Upper lobe of left lung (tissue), 6 donors: ENCODE measurements around the gene CFAP157. TPM values are rescaled to one million over a fixed set of nuclear protein-coding genes. Genes with fewer than 3 reads are reported as not detected.
A peak's percentile ranks its signal among the peaks of the same experiment; 100 is the strongest.

Source experiments
- ATAC-seq, 2 donors: fragments of 200-7000 bp; cut with Tn5 transposase; one replicate each; pipeline ENCODE4 v1.9.1; 2022; ENCODE audit warnings: mild to moderate bottlenecking in 2 of 2, moderate library complexity in 2 of 2; ENCODE audit not compliant: low FRiP score in 2 of 2
- DNase-seq, 2 donors: peaks; one replicate each; pipeline ENCODE4 v3.0.0-alpha.2; 2019 to 2020
- H3K27ac ChIP-seq, 4 donors: fragments of 200-600 bp; sonication (generic); one replicate each; pipeline ENCODE4 v1.5.1; 2016 to 2019
- H3K27me3 ChIP-seq, 4 donors: fragments of 200-600 bp; sonication (generic); one replicate each; pipeline ENCODE4 v1.5.1; 2017 to 2019
- H3K36me3 ChIP-seq, 4 donors: fragments of 200-600 bp; sonication (generic); one replicate each; pipeline ENCODE4 v1.5.1; 2016 to 2019
- H3K4me1 ChIP-seq, 4 donors: fragments of 200-600 bp; sonication (generic); one replicate each; pipeline ENCODE4 v1.5.1; 2018 to 2019
- H3K4me3 ChIP-seq, 4 donors: fragments of 200-600 bp; sonication (generic); one replicate each; pipeline ENCODE4 v1.5.1; 2017 to 2019; ENCODE audit warnings: mild to moderate bottlenecking in 2 of 4, moderate library complexity in 1 of 4
- H3K9me3 ChIP-seq, 4 donors: fragments of 200-600 bp; sonication (generic); one replicate each; pipeline ENCODE4 v1.5.1; 2018 to 2019
- EP300 ChIP-seq, 4 donors: sonication (generic); formaldehyde crosslinking; IDR thresholded peaks; one replicate each; pipeline ENCODE4 v1.5.1; 2017; ENCODE audit warnings: antibody characterized with exemption in 4 of 4, control low read depth in 2 of 4
- POLR2A ChIP-seq, 4 donors: fragments of 450-650 bp; IDR thresholded peaks; one replicate each; pipeline ENCODE4 v1.5.1; 2016 to 2017; ENCODE audit warnings: antibody characterized with exemption in 4 of 4, mild to moderate bottlenecking in 2 of 4
- POLR2AphosphoS5 ChIP-seq, 2 donors: sonication (generic); formaldehyde crosslinking; IDR thresholded peaks; one replicate each; pipeline ENCODE4 v1.5.1; 2017; ENCODE audit warnings: antibody characterized with exemption in 2 of 2
- WGBS, 2 donors: methylation state at CpG; one replicate each; pipeline ENCODE4 v1.1.5; 2017 to 2018; 5-methylcytosine and 5-hydroxymethylcytosine counted together
- total RNA-seq, 6 donors: library from RNA; depleted of rRNA in 4 of 6; stranded (reverse); fragments of >200 nt in 4 of 6; gene quantifications; one replicate each; pipeline versions ENCODE4 v1.1.0 to v1.2.1, GENCODE V29; 2016 to 2021
- TF ChIP-seq, protein P1 (sequence below), 6 experiments: fragments of 450-650 bp in 4 of 6; fragments of 200-600 bp in 2 of 6; sonication (generic) in 2 of 6; IDR thresholded peaks; one replicate each; pipeline ENCODE4 v1.5.1; 2016 to 2019; ENCODE audit warnings: antibody characterized with exemption in 6 of 6
- donor health status: DM: no; HTN: no; CAD: no; lungs with moderate emphysema.
- donor health status: DM: no; HTN: yes; CAD: no; lungs with severe emphysema.

Gene CFAP157
- total RNA-seq, 6 donors from 2014 or later = 0.77 to 125 (median 37.0) TPM

- ATAC-seq = no peak
- no peaks in the 10 kb centered on the region for H3K27me3 ChIP-seq
- TF ChIP-seq, protein P1, sequence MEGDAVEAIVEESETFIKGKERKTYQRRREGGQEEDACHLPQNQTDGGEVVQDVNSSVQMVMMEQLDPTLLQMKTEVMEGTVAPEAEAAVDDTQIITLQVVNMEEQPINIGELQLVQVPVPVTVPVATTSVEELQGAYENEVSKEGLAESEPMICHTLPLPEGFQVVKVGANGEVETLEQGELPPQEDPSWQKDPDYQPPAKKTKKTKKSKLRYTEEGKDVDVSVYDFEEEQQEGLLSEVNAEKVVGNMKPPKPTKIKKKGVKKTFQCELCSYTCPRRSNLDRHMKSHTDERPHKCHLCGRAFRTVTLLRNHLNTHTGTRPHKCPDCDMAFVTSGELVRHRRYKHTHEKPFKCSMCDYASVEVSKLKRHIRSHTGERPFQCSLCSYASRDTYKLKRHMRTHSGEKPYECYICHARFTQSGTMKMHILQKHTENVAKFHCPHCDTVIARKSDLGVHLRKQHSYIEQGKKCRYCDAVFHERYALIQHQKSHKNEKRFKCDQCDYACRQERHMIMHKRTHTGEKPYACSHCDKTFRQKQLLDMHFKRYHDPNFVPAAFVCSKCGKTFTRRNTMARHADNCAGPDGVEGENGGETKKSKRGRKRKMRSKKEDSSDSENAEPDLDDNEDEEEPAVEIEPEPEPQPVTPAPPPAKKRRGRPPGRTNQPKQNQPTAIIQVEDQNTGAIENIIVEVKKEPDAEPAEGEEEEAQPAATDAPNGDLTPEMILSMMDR (IDR thresholded peaks at IDR 0.05) = no peak
- TF ChIP-seq POLR2A (IDR thresholded peaks at IDR 0.05) (no peak), POLR2AphosphoS5 (IDR thresholded peaks at IDR 0.05) (no peak), EP300 (IDR thresholded peaks at IDR 0.05) (no peak)
- no peaks in the 10 kb centered on the region for H3K36me3 ChIP-seq
- no peaks in the 10 kb centered on the region for H3K9me3 ChIP-seq
- no peak overlapping the region for H3K27ac ChIP-seq
- peaks cover 11 to 27% (median 21%) of the 10 kb centered on the region in 4 donors for H3K4me1 ChIP-seq
- no peak overlapping the region for H3K4me3 ChIP-seq
- DNase-seq = no peak
Observed at GRCh38 chr9:127720865-127721227, 14.1 kb downstream of the CFAP157 start.

- TF ChIP-seq, protein P1 (IDR thresholded peaks at IDR 0.05) = no peak
- no peak for TF ChIP-seq POLR2AphosphoS5 (IDR thresholded peaks at IDR 0.05)
- TF ChIP-seq EP300 (IDR thresholded peaks at IDR 0.05) = no peak
- TF ChIP-seq POLR2A (IDR thresholded peaks at IDR 0.05) = no peak
- Histone ChIP-seq H3K36me3 (no peaks in the 10 kb centered on the region), H3K4me3 (no peak overlapping the region), H3K9me3 (no peaks in the 10 kb centered on the region), H3K27ac (no peak overlapping the region), H3K4me1 (peaks cover 7 to 21% (median 16%) of the 10 kb centered on the region in 4 donors), H3K27me3 (no peaks in the 10 kb centered on the region)
- no peak for DNase-seq
- 60 to 71% methylated on average over 7 to 11 of the region's 11 CpGs for WGBS, 2 donors
- no peak for ATAC-seq
Observed at GRCh38 chr9:127721391-127721821, 14.6 kb downstream of the CFAP157 start.

DNA sequence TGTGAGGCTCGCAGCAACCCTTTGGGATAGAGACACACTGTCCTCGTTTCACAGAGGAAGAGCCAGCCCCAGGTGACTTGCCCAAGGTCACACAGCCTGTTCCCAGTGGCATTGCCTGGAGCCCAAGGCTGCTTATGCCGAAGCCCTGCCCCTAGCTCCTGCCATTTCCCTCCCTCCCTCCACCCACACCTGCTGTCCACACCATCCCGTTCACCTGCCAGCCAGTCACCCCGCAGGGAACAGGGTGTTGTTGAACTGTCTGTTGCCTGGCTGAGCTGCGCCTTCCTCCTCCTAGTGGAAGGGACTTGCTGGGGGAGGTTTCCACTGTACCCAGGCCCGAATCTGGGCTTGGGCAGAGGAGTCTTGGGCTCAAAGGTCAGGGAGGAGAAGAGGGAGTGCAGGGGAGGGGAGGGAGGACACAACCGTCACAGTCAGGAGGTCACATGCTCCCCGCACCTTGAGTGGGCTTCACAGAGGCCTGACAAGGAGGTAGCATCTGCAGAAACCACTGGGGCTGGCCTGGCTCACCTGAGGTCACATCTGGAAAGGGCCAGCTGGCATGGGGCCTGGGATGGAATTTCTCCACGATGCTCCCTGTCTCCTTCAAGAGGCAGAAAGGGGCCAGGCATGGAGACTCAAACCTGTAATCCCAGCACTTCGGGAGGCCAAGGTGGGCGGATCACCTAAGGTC, 15.4 kb downstream of the CFAP157 start:
- ATAC-seq (no peak), DNase-seq (no peak)
- H3K27ac ChIP-seq = no peak overlapping the region
- H3K36me3 ChIP-seq = no peaks in the 10 kb centered on the region
- 79 to 83% methylated on average over 12 of the region's 12 CpGs for WGBS, 2 donors
- no peaks in the 10 kb centered on the region for H3K27me3 ChIP-seq
- no peaks in the 10 kb centered on the region for H3K9me3 ChIP-seq
- peaks cover 7 to 21% (median 15%) of the 10 kb centered on the region in 4 donors for H3K4me1 ChIP-seq
- H3K4me3 ChIP-seq = no peak overlapping the region
- TF ChIP-seq POLR2A (IDR thresholded peaks at IDR 0.05) (no peak), EP300 (IDR thresholded peaks at IDR 0.05) (no peak), POLR2AphosphoS5 (IDR thresholded peaks at IDR 0.05) (no peak)
- TF ChIP-seq, protein P1 (IDR thresholded peaks at IDR 0.05) = no peak

DNA sequence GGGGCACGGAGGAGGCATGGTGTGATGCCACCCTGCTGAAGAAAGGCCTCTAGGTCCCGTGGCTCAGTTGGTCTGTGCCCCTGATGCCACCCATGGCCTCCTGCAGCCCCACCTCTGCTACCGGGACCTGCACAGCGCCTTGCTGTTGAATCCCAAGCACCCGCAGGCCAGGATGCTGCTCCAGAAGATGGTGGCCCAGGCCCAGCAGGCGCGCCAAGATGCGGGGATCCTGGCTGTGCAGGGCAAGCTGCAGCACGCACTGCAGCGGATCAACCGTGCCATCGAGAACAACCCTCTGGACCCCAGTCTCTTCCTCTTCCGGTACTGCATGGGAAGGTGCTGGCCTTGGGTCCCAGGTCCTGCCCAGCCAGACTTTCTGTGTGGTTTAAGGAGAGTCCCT, 16.2 kb downstream of the CFAP157 start:
- 91 to 93% methylated on average over 11 to 13 of the region's 13 CpGs for WGBS, 2 donors
- Histone ChIP-seq H3K36me3 (no peaks in the 10 kb centered on the region), H3K4me1 (peaks cover 7 to 21% (median 15%) of the 10 kb centered on the region in 4 donors), H3K27me3 (no peaks in the 10 kb centered on the region), H3K27ac (no peak overlapping the region), H3K9me3 (no peaks in the 10 kb centered on the region), H3K4me3 (no peak overlapping the region)
- ATAC-seq = no peak
- TF ChIP-seq EP300 (IDR thresholded peaks at IDR 0.05) (no peak), POLR2A (IDR thresholded peaks at IDR 0.05) (no peak), POLR2AphosphoS5 (IDR thresholded peaks at IDR 0.05) (no peak)
- TF ChIP-seq, protein P1 (IDR thresholded peaks at IDR 0.05) = no peak
- peak in 1 of 2 donors; percentile 76 for DNase-seq

- Histone ChIP-seq H3K4me1 (peaks cover 7 to 21% (median 15%) of the 10 kb centered on the region in 4 donors), H3K36me3 (no peaks in the 10 kb centered on the region), H3K4me3 (no peak overlapping the region), H3K27ac (peak overlapping the region in 1 of 4 donors; percentile 37), H3K9me3 (no peaks in the 10 kb centered on the region), H3K27me3 (no peaks in the 10 kb centered on the region)
- TF ChIP-seq EP300 (IDR thresholded peaks at IDR 0.05) (no peak), POLR2A (IDR thresholded peaks at IDR 0.05) (no peak)
- peak; percentile 49 to 63 for ATAC-seq
- DNase-seq = peak in 1 of 2 donors; percentile 66
- 63 to 75% methylated on average over 1 to 5 of the region's 5 CpGs for WGBS, 2 donors
Observed at GRCh38 chr9:127723444-127723843, 16.7 kb downstream of the CFAP157 start.
